ENCODE results near the gene RBPJ.

RBPJ gene

GRCh38 chr4:26375551-26375950, 54.7 kb downstream of the RBPJ start:
- H3K4me3 ChIP-seq (ENCODE audit: extremely low read depth, insufficient read depth, low read length, poor library complexity, severe bottlenecking): no peak overlapping the region
- no peaks in the 10 kb centered on the region for H3K36me3 ChIP-seq (ENCODE audit: control insufficient read depth, insufficient read depth, low read length)
- no peaks in the 10 kb centered on the region for H3K9me3 ChIP-seq (ENCODE audit: control insufficient read depth, low read length)
- no peaks in the 10 kb centered on the region for H3K4me1 ChIP-seq (ENCODE audit: control insufficient read depth, insufficient read depth, low read length, poor library complexity, severe bottlenecking)
- no peak overlapping the region for H3K27ac ChIP-seq (ENCODE audit: low read depth, low read length, severe bottlenecking)
- WGBS, 2 experiments (ENCODE audit: insufficient coverage in 2 of 2): 90% methylated on average over 5 to 6 of the region's 6 CpGs

DNA sequence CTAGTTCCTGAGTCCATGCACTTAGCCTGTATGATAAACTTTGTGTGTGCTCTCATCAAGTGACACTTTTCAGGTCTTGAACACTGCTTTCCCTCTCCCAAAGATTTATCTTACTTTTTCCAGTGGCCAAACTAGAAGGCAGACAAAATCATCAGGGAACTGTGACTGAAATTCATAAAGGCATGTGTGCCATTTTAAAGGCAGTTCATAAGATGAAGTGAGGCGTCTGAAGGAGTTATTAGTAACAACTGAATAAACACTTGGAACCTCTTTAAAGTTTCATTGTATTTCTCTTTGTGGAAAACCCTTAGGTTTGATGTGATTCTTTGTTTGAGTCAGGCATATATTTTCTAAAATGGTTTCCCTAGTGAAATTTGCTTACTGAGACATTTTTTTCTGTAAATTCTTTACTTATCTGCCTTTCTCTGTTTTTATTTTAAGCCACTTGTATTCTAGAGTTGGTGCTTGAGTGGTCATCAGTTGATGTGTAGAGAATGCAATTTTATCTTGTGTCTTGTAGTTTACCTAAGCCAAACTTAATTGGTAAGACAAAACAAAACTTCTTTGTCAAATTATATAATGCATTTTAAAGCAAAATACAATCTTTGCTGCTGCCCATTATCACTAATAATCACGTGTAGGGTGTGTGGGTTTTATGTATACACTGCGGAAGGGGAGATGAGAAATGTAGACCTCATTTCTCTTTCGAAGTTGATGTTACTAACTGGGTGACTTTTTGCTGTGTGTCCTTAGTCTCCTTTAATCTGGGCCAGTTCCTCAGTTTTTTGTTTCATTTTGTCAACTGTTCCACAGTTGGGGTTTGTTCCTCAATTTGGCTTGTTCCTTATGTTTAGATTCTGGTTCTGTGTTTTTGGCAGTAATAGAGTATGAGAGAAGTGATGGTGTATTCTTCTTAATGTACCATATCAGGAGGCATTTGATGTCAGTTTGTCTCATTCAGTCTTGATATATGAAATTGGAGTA, 56.8 kb downstream of the RBPJ start:
- Histone ChIP-seq H3K4me3 (ENCODE audit: extremely low read depth, insufficient read depth, low read length, poor library complexity, severe bottlenecking) (no peak overlapping the region), H3K36me3 (ENCODE audit: control insufficient read depth, insufficient read depth, low read length) (no peaks in the 10 kb centered on the region), H3K9me3 (ENCODE audit: control insufficient read depth, low read length) (no peaks in the 10 kb centered on the region), H3K4me1 (ENCODE audit: control insufficient read depth, insufficient read depth, low read length, poor library complexity, severe bottlenecking) (no peaks in the 10 kb centered on the region), H3K27ac (ENCODE audit: low read depth, low read length, severe bottlenecking) (no peak overlapping the region)
- 100% methylated on average over 1 to 3 of the region's 4 CpGs for WGBS, 2 experiments (ENCODE audit: insufficient coverage in 2 of 2)

DNA sequence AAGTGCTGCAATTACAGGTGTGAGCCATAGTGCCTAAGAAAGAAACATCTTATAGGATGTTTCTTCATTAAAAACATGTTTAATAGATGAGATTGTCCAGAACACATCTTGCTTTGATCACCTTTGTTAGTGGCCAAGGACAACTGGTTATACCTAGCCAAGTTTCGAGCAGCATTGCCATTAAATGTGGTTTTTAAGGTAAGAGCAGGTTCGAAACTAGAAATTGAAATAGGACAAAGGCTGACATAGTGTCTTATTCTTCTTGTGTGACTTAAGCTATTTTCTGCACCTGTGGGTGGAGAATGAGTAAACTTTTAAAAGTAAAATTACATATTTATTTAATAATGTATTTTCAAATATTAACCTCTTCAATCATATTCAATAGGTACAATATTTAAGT, 59.0 kb downstream of the RBPJ start:
- no peak overlapping the region for H3K27ac ChIP-seq (ENCODE audit: low read depth, low read length, severe bottlenecking)
- no peaks in the 10 kb centered on the region for H3K36me3 ChIP-seq (ENCODE audit: control insufficient read depth, insufficient read depth, low read length)
- WGBS, 2 experiments (ENCODE audit: insufficient coverage in 2 of 2): 97 to 100% methylated on average over 2 of the region's 2 CpGs
- H3K4me3 ChIP-seq (ENCODE audit: extremely low read depth, insufficient read depth, low read length, poor library complexity, severe bottlenecking): no peak overlapping the region
- H3K9me3 ChIP-seq (ENCODE audit: control insufficient read depth, low read length): no peaks in the 10 kb centered on the region
- H3K4me1 ChIP-seq (ENCODE audit: control insufficient read depth, insufficient read depth, low read length, poor library complexity, severe bottlenecking): no peaks in the 10 kb centered on the region

DNA sequence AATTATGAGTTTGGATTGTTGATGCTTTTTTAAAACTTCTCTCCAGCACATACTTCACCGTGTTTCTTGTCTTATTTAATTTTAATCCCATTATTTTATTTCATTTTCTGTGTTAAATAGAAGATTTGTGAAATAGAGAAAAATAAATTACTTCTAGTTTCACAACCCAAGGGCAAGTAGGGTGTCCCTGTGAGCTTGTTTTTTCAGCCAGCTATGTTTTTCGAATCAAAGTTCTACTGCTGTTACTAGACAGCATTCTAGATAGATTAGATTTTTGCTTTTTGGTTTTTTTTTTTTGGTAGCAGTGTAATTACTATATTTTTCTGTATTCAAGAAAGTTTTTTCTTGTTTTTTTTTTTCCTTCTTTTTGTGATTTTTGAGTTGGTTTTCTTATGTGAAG, 59.9 kb downstream of the RBPJ start:
- Histone ChIP-seq H3K9me3 (ENCODE audit: control insufficient read depth, low read length) (no peaks in the 10 kb centered on the region), H3K4me3 (ENCODE audit: extremely low read depth, insufficient read depth, low read length, poor library complexity, severe bottlenecking) (no peak overlapping the region), H3K27ac (ENCODE audit: low read depth, low read length, severe bottlenecking) (no peak overlapping the region), H3K4me1 (ENCODE audit: control insufficient read depth, insufficient read depth, low read length, poor library complexity, severe bottlenecking) (no peaks in the 10 kb centered on the region), H3K36me3 (ENCODE audit: control insufficient read depth, insufficient read depth, low read length) (peaks cover under 1% of the 10 kb centered on the region)
- no CpG with 5 or more reads among the region's 2 CpGs for WGBS, 2 experiments (ENCODE audit: insufficient coverage in 2 of 2)

DNA sequence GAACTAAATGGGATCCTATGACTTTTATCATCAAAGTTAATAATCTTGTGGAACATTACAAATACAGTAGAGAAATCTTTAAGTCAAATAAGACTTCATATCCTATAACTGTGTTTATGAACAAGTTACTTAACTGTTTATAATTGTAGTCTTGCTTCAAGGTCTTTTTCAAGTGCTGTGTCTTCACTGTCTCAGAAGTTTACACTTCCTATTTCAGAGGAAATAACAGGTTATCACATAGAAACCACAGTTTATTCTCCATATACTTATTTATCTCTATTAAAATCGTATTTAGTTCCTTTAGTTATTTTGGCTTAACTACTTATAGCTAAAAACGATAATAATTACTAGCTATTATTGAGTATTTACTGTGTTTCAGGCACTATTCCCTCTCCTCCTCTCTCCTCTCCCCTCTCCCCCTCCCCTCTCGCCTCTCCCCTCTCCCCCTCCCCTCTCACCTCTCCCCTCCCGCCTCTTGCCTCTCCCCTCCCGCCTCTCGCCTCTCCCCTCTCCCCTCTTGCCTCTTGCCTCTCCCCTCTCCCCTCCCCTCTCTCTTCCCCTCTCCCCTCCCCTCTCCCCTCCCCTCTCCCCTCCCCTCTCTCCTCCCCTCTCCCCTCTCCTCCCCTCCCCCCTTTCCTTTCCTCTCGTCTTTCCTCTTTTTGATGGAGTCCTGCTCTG, 63.7 kb downstream of the RBPJ start:
- no peak overlapping the region for H3K27ac ChIP-seq (ENCODE audit: low read depth, low read length, severe bottlenecking)
- no peak overlapping the region for H3K4me3 ChIP-seq (ENCODE audit: extremely low read depth, insufficient read depth, low read length, poor library complexity, severe bottlenecking)
- H3K9me3 ChIP-seq (ENCODE audit: control insufficient read depth, low read length): no peaks in the 10 kb centered on the region
- no peaks in the 10 kb centered on the region for H3K4me1 ChIP-seq (ENCODE audit: control insufficient read depth, insufficient read depth, low read length, poor library complexity, severe bottlenecking)
- no CpG with 5 or more reads among the region's 7 CpGs for WGBS, 2 experiments (ENCODE audit: insufficient coverage in 2 of 2)
- peaks cover 35% of the 10 kb centered on the region for H3K36me3 ChIP-seq (ENCODE audit: control insufficient read depth, insufficient read depth, low read length)

DNA sequence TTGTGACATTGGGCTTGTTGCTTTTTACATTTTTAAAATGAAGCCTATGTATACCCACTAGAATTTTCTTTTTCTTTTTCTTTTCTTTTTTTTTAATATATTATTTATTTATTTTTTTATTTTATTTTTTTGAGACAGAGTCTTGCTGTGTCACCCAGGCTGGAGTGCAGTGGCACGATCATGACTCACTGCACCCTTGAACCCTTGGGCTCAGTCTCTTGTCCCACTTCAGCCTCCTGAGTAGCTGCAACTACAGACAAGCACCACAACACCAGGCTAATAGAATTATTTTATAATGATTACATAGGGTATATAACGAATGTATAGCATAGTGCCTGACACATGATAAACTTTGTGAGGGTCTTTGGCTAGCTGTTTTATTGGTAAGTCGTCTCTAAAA, 64.9 kb downstream of the RBPJ start:
- no CpG with 5 or more reads among the region's 3 CpGs for WGBS, 2 experiments (ENCODE audit: insufficient coverage in 2 of 2)
- no peak overlapping the region for H3K4me3 ChIP-seq (ENCODE audit: extremely low read depth, insufficient read depth, low read length, poor library complexity, severe bottlenecking)

GRCh38 chr4:26386386-26386785, 65.6 kb downstream of the RBPJ start:
- Histone ChIP-seq H3K36me3 (ENCODE audit: control insufficient read depth, insufficient read depth, low read length) (peaks cover 53% of the 10 kb centered on the region), H3K9me3 (ENCODE audit: control insufficient read depth, low read length) (no peaks in the 10 kb centered on the region), H3K4me3 (ENCODE audit: extremely low read depth, insufficient read depth, low read length, poor library complexity, severe bottlenecking) (no peak overlapping the region), H3K27ac (ENCODE audit: low read depth, low read length, severe bottlenecking) (no peak overlapping the region), H3K4me1 (ENCODE audit: control insufficient read depth, insufficient read depth, low read length, poor library complexity, severe bottlenecking) (no peaks in the 10 kb centered on the region)
- 100% methylated on average over 1 of the region's 2 CpGs; no CpG with 5 or more reads in 1 of the 2 experiments for WGBS, 2 experiments (ENCODE audit: insufficient coverage in 2 of 2)

More for the DNA sequence above, 64.9 kb downstream of the RBPJ start:
- H3K4me1 ChIP-seq (ENCODE audit: control insufficient read depth, insufficient read depth, low read length, poor library complexity, severe bottlenecking): no peaks in the 10 kb centered on the region
- H3K27ac ChIP-seq (ENCODE audit: low read depth, low read length, severe bottlenecking): no peak overlapping the region
- H3K36me3 ChIP-seq (ENCODE audit: control insufficient read depth, insufficient read depth, low read length): peaks cover 47% of the 10 kb centered on the region
- no peaks in the 10 kb centered on the region for H3K9me3 ChIP-seq (ENCODE audit: control insufficient read depth, low read length)

GRCh38 chr4:26388671-26389070, 67.9 kb downstream of the RBPJ start:
- Histone ChIP-seq H3K4me3 (ENCODE audit: extremely low read depth, insufficient read depth, low read length, poor library complexity, severe bottlenecking) (no peak overlapping the region), H3K9me3 (ENCODE audit: control insufficient read depth, low read length) (no peaks in the 10 kb centered on the region), H3K4me1 (ENCODE audit: control insufficient read depth, insufficient read depth, low read length, poor library complexity, severe bottlenecking) (no peaks in the 10 kb centered on the region), H3K27ac (ENCODE audit: low read depth, low read length, severe bottlenecking) (no peak overlapping the region), H3K36me3 (ENCODE audit: control insufficient read depth, insufficient read depth, low read length) (peaks cover 63% of the 10 kb centered on the region)
- WGBS, 2 experiments (ENCODE audit: insufficient coverage in 2 of 2): 97 to 98% methylated on average over 3 to 5 of the region's 5 CpGs

GRCh38 chr4:26397086-26397485, 76.3 kb downstream of the RBPJ start:
- peaks cover 31% of the 10 kb centered on the region for H3K36me3 ChIP-seq (ENCODE audit: control insufficient read depth, insufficient read depth, low read length)
- WGBS, 2 experiments (ENCODE audit: insufficient coverage in 2 of 2): 95 to 97% methylated on average over 2 to 4 of the region's 5 CpGs

DNA sequence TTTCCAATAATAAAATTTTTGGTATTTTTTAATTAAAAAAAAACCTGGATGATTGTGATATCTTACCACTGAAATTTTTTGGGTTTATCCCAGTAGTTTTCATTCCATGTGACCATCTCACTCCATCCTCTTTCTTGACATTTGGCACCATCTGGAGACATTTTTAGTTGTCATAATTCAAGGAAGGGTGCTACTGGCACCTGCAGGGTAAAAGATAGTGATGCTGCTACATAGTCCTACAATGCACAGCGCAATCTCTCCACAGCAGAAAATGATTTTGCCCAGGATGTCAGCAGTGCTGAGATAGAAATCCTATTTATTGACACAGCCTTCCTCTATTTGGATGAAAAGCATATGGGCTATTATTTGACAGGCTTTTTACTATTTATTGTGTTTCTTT, 79.3 kb downstream of the RBPJ start:
- peaks cover 21% of the 10 kb centered on the region for H3K36me3 ChIP-seq (ENCODE audit: control insufficient read depth, insufficient read depth, low read length)
- no peaks in the 10 kb centered on the region for H3K4me1 ChIP-seq (ENCODE audit: control insufficient read depth, insufficient read depth, low read length, poor library complexity, severe bottlenecking)
- H3K9me3 ChIP-seq (ENCODE audit: control insufficient read depth, low read length): peaks cover 6% of the 10 kb centered on the region
- WGBS, 2 experiments (ENCODE audit: insufficient coverage in 2 of 2): no CpG with 5 or more reads among the region's 1 CpG
- H3K27ac ChIP-seq (ENCODE audit: low read depth, low read length, severe bottlenecking): no peak overlapping the region
- no peak overlapping the region for H3K4me3 ChIP-seq (ENCODE audit: extremely low read depth, insufficient read depth, low read length, poor library complexity, severe bottlenecking)

More at GRCh38 chr4:26397086-26397485, 76.3 kb downstream of the RBPJ start:
- Histone ChIP-seq H3K4me1 (ENCODE audit: control insufficient read depth, insufficient read depth, low read length, poor library complexity, severe bottlenecking) (no peaks in the 10 kb centered on the region), H3K4me3 (ENCODE audit: extremely low read depth, insufficient read depth, low read length, poor library complexity, severe bottlenecking) (no peak overlapping the region), H3K27ac (ENCODE audit: low read depth, low read length, severe bottlenecking) (no peak overlapping the region), H3K9me3 (ENCODE audit: control insufficient read depth, low read length) (no peaks in the 10 kb centered on the region)

Data from mesodermal cell (in vitro differentiated cells).